Gastrocnemius medialis (tissue), 4 donors: ENCODE results near the gene KRTAP12-3. TPM values are rescaled to one million over a fixed set of nuclear protein-coding genes. Genes with fewer than 3 reads are reported as not detected.

Experiments used
- ATAC-seq, 2 donors: fragments of 150-250 bp; one replicate each; pipeline ENCODE4 v1.9.1; 2016
- DNase-seq, 2 donors: peaks; one replicate each; pipeline ENCODE4 v3.0.0-alpha.2; 2019
- H3K27ac ChIP-seq, 4 donors: fragments of 200-600 bp; sonication (generic); 1 replicate in 1 of 4; 2 replicates in 3 of 4; pipeline ENCODE4 v1.5.1; 2016 to 2018; ENCODE audit warnings: mild to moderate bottlenecking in 2 of 4, moderate library complexity in 1 of 4
- H3K27me3 ChIP-seq, 3 donors: fragments of 200-600 bp; sonication (generic) in 2 of 3; 1 replicate in 1 of 3; 2 replicates in 2 of 3; pipeline versions ENCODE4 v1.5.1 to v1.6.0; 2016 to 2019; ENCODE audit warnings: mild to moderate bottlenecking in 1 of 3, moderate library complexity in 1 of 3
- H3K36me3 ChIP-seq, 2 donors: fragments of 200-600 bp; sonication (generic) in 1 of 2; one replicate each; pipeline ENCODE4 v1.5.1; 2017 to 2018
- H3K4me1 ChIP-seq, 2 donors: fragments of 200-600 bp; sonication (generic) in 1 of 2; one replicate each; pipeline ENCODE4 v1.5.1; 2016 to 2017; ENCODE audit warnings: mild to moderate bottlenecking in 2 of 2
- H3K4me3 ChIP-seq, 4 donors: fragments of 200-600 bp; sonication (generic) in 3 of 4; 1 replicate in 1 of 4; 2 replicates in 3 of 4; pipeline ENCODE4 v1.5.1; 2016 to 2019; ENCODE audit warnings: mild to moderate bottlenecking in 2 of 4
- H3K9me3 ChIP-seq, 3 donors: fragments of 200-600 bp; sonication (generic) in 2 of 3; 1 replicate in 1 of 3; 2 replicates in 2 of 3; pipeline ENCODE4 v1.5.1; 2016 to 2019
- CTCF ChIP-seq, 5 experiments: fragments of 450-650 bp in 3 of 5; fragments of 200-600 bp in 2 of 5; sonication (generic) in 2 of 5; IDR thresholded peaks in 4 of 5; conservative IDR thresholded peaks in 1 of 5; 1 replicate in 4 of 5; 2 replicates in 1 of 5; pipeline ENCODE4 v1.5.1; 2016 to 2019; ENCODE audit warnings: antibody characterized with exemption in 5 of 5, mild to moderate bottlenecking in 3 of 5, moderate library complexity in 3 of 5
- POLR2A ChIP-seq, 2 donors: fragments of 450-650 bp; IDR thresholded peaks; one replicate each; pipeline ENCODE4 v1.6.1; 2017; ENCODE audit warnings: antibody characterized with exemption in 2 of 2, mild to moderate bottlenecking in 2 of 2, moderate library complexity in 2 of 2
- in situ Hi-C, 4 donors: fragments of 200-750 bp; cut with MboI; loops; one replicate each; pipeline versions ENCODE4 v1.15.0 to v1.8.0; 2017; ENCODE audit warnings: low sequenced_read_pairs in 4 of 4
- intact Hi-C: fragments of 100-400 bp; cut with DNase I; formaldehyde crosslinking; loops from one replicate; pipeline ENCODE4 v1.15.1; 2023; ENCODE audit warnings: low total_unique reads
- total RNA-seq, 4 donors: library from RNA; depleted of rRNA; stranded (reverse); fragments of >200 nt; gene quantifications; one replicate each; pipeline versions ENCODE4 v1.1.0 to v1.2.3, GENCODE V29; 2016

Gene KRTAP12-3
- total RNA-seq, 4 donors from 2014 or later: not detected

GRCh38 chr21:44648557-44649311, 9.0 kb upstream of the KRTAP12-3 start:
- ATAC-seq (no peak), DNase-seq (no peak)
- H3K4me3 ChIP-seq: no peak overlapping the region
- intact Hi-C loops (no loop called here), in situ Hi-C loops (no loop called here)
- H3K36me3 ChIP-seq: no peaks in the 10 kb centered on the region
- TF ChIP-seq POLR2A (IDR thresholded peaks at IDR 0.05) (no peak), CTCF (IDR thresholded peaks at IDR 0.05 in 4 of 5, conservative IDR thresholded peaks at IDR 0.05 in 1 of 5) (no peak)
- H3K4me1 ChIP-seq: no peaks in the 10 kb centered on the region
- no peaks in the 10 kb centered on the region for H3K9me3 ChIP-seq
- no peak overlapping the region for H3K27ac ChIP-seq
- peaks cover 10 to 16% (median 11%) of the 10 kb centered on the region in 3 donors for H3K27me3 ChIP-seq

- in situ Hi-C loops: no loop called here
Measured at GRCh38 chr21:44649521-44650100, 8.1 kb upstream of the KRTAP12-3 start.

GRCh38 chr21:44650265-44650972, 7.3 kb upstream of the KRTAP12-3 start:
- no peak overlapping the region for H3K4me3 ChIP-seq
- no peak overlapping the region for H3K27ac ChIP-seq
- DNase-seq (no peak), ATAC-seq (no peak)
- in situ Hi-C loops (no loop called here), intact Hi-C loops (no loop called here)
- H3K4me1 ChIP-seq: no peaks in the 10 kb centered on the region
- peaks cover 8 to 16% (median 11%) of the 10 kb centered on the region in 3 donors for H3K27me3 ChIP-seq
- H3K36me3 ChIP-seq: no peaks in the 10 kb centered on the region
- TF ChIP-seq CTCF (IDR thresholded peaks at IDR 0.05 in 4 of 5, conservative IDR thresholded peaks at IDR 0.05 in 1 of 5) (no peak), POLR2A (IDR thresholded peaks at IDR 0.05) (no peak)
- H3K9me3 ChIP-seq: no peaks in the 10 kb centered on the region

More at GRCh38 chr21:44649521-44650100, 8.1 kb upstream of the KRTAP12-3 start:
- Histone ChIP-seq H3K4me1 (no peaks in the 10 kb centered on the region), H3K36me3 (no peaks in the 10 kb centered on the region), H3K27me3 (peaks cover 10 to 16% (median 11%) of the 10 kb centered on the region in 3 donors), H3K9me3 (no peaks in the 10 kb centered on the region), H3K27ac (no peak overlapping the region), H3K4me3 (no peak overlapping the region)
- DNase-seq: no peak
- no peak for ATAC-seq
- TF ChIP-seq POLR2A (IDR thresholded peaks at IDR 0.05): no peak
- TF ChIP-seq CTCF (IDR thresholded peaks at IDR 0.05 in 4 of 5, conservative IDR thresholded peaks at IDR 0.05 in 1 of 5): no peak
- intact Hi-C loops: no loop called here

GRCh38 chr21:44650973-44651675, 6.6 kb upstream of the KRTAP12-3 start:
- H3K27ac ChIP-seq: no peak overlapping the region
- no peak for TF ChIP-seq CTCF (IDR thresholded peaks at IDR 0.05 in 4 of 5, conservative IDR thresholded peaks at IDR 0.05 in 1 of 5)
- TF ChIP-seq POLR2A (IDR thresholded peaks at IDR 0.05): no peak
- peaks cover 7 to 16% (median 11%) of the 10 kb centered on the region in 3 donors for H3K27me3 ChIP-seq
- in situ Hi-C loops (no loop called here), intact Hi-C loops (no loop called here)
- no peaks in the 10 kb centered on the region for H3K36me3 ChIP-seq
- ATAC-seq (no peak), DNase-seq (no peak)
- H3K4me3 ChIP-seq: no peak overlapping the region
- H3K4me1 ChIP-seq: no peaks in the 10 kb centered on the region
- no peaks in the 10 kb centered on the region for H3K9me3 ChIP-seq
